Measurements from ENCODE around the gene CDH18. TPM values are rescaled to one million over a fixed set of nuclear protein-coding genes. Genes with fewer than 3 reads are reported as not detected.

Gene CDH18
- total and polyA plus RNA-seq, 2 of the 13 experiments (the other 11 are each of a cell fraction or from before 2014, with no cell fraction given): not detected

- no peak for TF ChIP-seq KDM2A (CRISPR knock-in tag; IDR thresholded peaks at IDR 0.05; ENCODE audit: borderline replicate concordance, low read depth)
- TF ChIP-seq ZNF800 (CRISPR knock-in tag; IDR thresholded peaks at IDR 0.05): no peak
- TF ChIP-seq GATAD2A (CRISPR knock-in tag; IDR thresholded peaks at IDR 0.05): no peak
- no peak for TF ChIP-seq ZMYM4 (CRISPR knock-in tag; IDR thresholded peaks at IDR 0.05)
- intact Hi-C loops (cut with micrococcal nuclease; ENCODE audit: unreplicated experiment) (no loop called here), in situ Hi-C loops (cut with HindIII; ENCODE audit: extremely low pct_ligation_motif_present, low pct_unique_long_range_greater_than_20kb) (no loop called here)
- ChIA-PET CTCF (ENCODE audit: low intra/inter-chr PET ratio, low total read pairs) (no interaction called here), POLR2A (no interaction called here)
- no peaks in the 10 kb centered on the region for H3K4me1 ChIP-seq (ENCODE audit: insufficient read depth, low read length)
- DNase-seq (ENCODE audit: low spot score): no peak
- no peaks in the 10 kb centered on the region for H3K27me3 ChIP-seq (ENCODE audit: control insufficient read depth in 1 of 2, insufficient read depth in 2 of 2, low read length in 2 of 2)
- 0 out of 2 replicates have a peak, but pooled peaks cover 3% of the 10 kb centered on the region for H3K9me3 ChIP-seq (ENCODE audit: low read length)
- ATAC-seq: no peak
- BruUV-seq (replicated peaks): no TSS peak
- no peak for FAIRE-seq
- under 1% methylated on average over 6 of the region's 6 CpGs for WGBS (ENCODE audit: low lambda C conversion rate)
- H3K9ac ChIP-seq (ENCODE audit: insufficient read depth, low read depth, low read length): no peak overlapping the region
- no peak overlapping the region for H3K27ac ChIP-seq (ENCODE audit: extremely low read length, insufficient read depth, low read length)
- no peaks in the 10 kb centered on the region for H3K36me3 ChIP-seq (replicated peaks in 1 of 2; ENCODE audit: control insufficient read depth in 1 of 2, insufficient read depth in 2 of 2, low read length in 2 of 2)
- H3K4me2 ChIP-seq (ENCODE audit: low read depth, low read length): no peak overlapping the region
- no peaks in the 10 kb centered on the region for H3K79me2 ChIP-seq (ENCODE audit: insufficient read depth, low read length)
- no peak overlapping the region for H3K4me3 ChIP-seq (replicated peaks in 1 of 3; ENCODE audit: insufficient read depth in 1 of 3, low read depth in 2 of 3, low read length in 3 of 3)
- no peak overlapping the region for H2AFZ ChIP-seq (ENCODE audit: low read length)
- H4K20me1 ChIP-seq (ENCODE audit: insufficient read depth, low read length): no peaks in the 10 kb centered on the region
Observed at GRCh38 chr5:19771174-19771835, 216.7 kb downstream of the CDH18 start.

GRCh38 chr5:19770396-19770795 is 217.6 kb downstream of the CDH18 start:
- no peak overlapping the region for H3K27ac ChIP-seq (ENCODE audit: extremely low read length, insufficient read depth, low read length)
- H3K4me1 ChIP-seq (ENCODE audit: insufficient read depth, low read length): no peaks in the 10 kb centered on the region
- no peaks in the 10 kb centered on the region for H3K79me2 ChIP-seq (ENCODE audit: insufficient read depth, low read length)
- no peak for TF ChIP-seq ATF2 (CRISPR knock-in tag; IDR thresholded peaks at IDR 0.05)
- no peak for TF ChIP-seq RNF2 (conservative IDR thresholded peaks at IDR 0.05; ENCODE audit: low read depth)
- no peak for TF ChIP-seq PBX2 (CRISPR knock-in tag; IDR thresholded peaks at IDR 0.05)
- no peak for DNase-seq (ENCODE audit: low spot score)
- no peak for FAIRE-seq
- no TSS peak for BruUV-seq (replicated peaks)
- 0 out of 2 replicates have a peak, but pooled peaks cover 7% of the 10 kb centered on the region for H3K9me3 ChIP-seq (ENCODE audit: low read length)
- in situ Hi-C loops (cut with HindIII; ENCODE audit: extremely low pct_ligation_motif_present, low pct_unique_long_range_greater_than_20kb): no loop called here
- ATAC-seq: no peak
- H3K36me3 ChIP-seq (replicated peaks in 1 of 2; ENCODE audit: control insufficient read depth in 1 of 2, insufficient read depth in 2 of 2, low read length in 2 of 2): no peaks in the 10 kb centered on the region
- no peak overlapping the region for H3K4me2 ChIP-seq (ENCODE audit: low read depth, low read length)
- intact Hi-C loops (cut with micrococcal nuclease; ENCODE audit: unreplicated experiment): no loop called here
- no peaks in the 10 kb centered on the region for H4K20me1 ChIP-seq (ENCODE audit: insufficient read depth, low read length)
- POLR2A ChIA-PET: no interaction called here
- H2AFZ ChIP-seq (ENCODE audit: low read length): no peak overlapping the region
- H3K9ac ChIP-seq (ENCODE audit: insufficient read depth, low read depth, low read length): no peak overlapping the region
- H3K27me3 ChIP-seq (ENCODE audit: control insufficient read depth in 1 of 2, insufficient read depth in 2 of 2, low read length in 2 of 2): no peaks in the 10 kb centered on the region
- CTCF ChIA-PET (ENCODE audit: low intra/inter-chr PET ratio, low total read pairs): no interaction called here
- no peak overlapping the region for H3K4me3 ChIP-seq (replicated peaks in 1 of 3; ENCODE audit: insufficient read depth in 1 of 3, low read depth in 2 of 3, low read length in 3 of 3)
